HUES48 (cell line): ENCODE measurements around the gene UFD1.

ENCODE experiments used
- H3K27ac ChIP-seq: one replicate; pipeline ENCODE4 v1.7.0; 2013; ENCODE audit warnings: low read depth, low read length, inconsistent platforms
- H3K27me3 ChIP-seq: 2 replicates; pipeline ENCODE4 v1.6.1; 2013; ENCODE audit warnings: mild to moderate bottlenecking, low read length; ENCODE audit not compliant: control insufficient read depth, insufficient read depth
- H3K36me3 ChIP-seq: 2 replicates; pipeline ENCODE4 v1.6.1; 2013; ENCODE audit warnings: low read length; ENCODE audit not compliant: control insufficient read depth, insufficient read depth
- H3K4me1 ChIP-seq: 2 replicates; pipeline ENCODE4 v1.6.1; 2013; ENCODE audit warnings: mild to moderate bottlenecking, low read length; ENCODE audit not compliant: control insufficient read depth, insufficient read depth
- H3K4me3 ChIP-seq: 2 replicates; pipeline ENCODE4 v1.5.1; 2013; ENCODE audit warnings: mild to moderate bottlenecking, low read depth, low read length
- H3K9ac ChIP-seq: 2 replicates; pipeline ENCODE4 v1.6.1; 2013; ENCODE audit warnings: mild to moderate bottlenecking, low read depth, low read length, moderate library complexity
- H3K9me3 ChIP-seq: 2 replicates; pipeline ENCODE4 v1.6.1; 2013; ENCODE audit warnings: low read length; ENCODE audit not compliant: control insufficient read depth, insufficient read depth

UFD1 gene

GRCh38 chr22:19478901-19479354, at the start of gene UFD1:
Gene UFD1 (minus strand): TSS chr22:19479193. CDS start chr22:19479085, 108 bp downstream.
- Histone ChIP-seq H3K9ac (peak within 1 kb of the TSS; percentile 95), H3K4me3 (peak within 1 kb of the TSS; percentile 71), H3K27me3 (no peaks in the 10 kb centered on the region), H3K36me3 (peaks cover 38% of the 10 kb centered on the region), H3K4me1 (peaks cover 6% of the 10 kb centered on the region; the same call in 1 of the 2 replicates), H3K9me3 (no peaks in the 10 kb centered on the region), H3K27ac (peak within 1 kb of the TSS; percentile 98)

DNA sequence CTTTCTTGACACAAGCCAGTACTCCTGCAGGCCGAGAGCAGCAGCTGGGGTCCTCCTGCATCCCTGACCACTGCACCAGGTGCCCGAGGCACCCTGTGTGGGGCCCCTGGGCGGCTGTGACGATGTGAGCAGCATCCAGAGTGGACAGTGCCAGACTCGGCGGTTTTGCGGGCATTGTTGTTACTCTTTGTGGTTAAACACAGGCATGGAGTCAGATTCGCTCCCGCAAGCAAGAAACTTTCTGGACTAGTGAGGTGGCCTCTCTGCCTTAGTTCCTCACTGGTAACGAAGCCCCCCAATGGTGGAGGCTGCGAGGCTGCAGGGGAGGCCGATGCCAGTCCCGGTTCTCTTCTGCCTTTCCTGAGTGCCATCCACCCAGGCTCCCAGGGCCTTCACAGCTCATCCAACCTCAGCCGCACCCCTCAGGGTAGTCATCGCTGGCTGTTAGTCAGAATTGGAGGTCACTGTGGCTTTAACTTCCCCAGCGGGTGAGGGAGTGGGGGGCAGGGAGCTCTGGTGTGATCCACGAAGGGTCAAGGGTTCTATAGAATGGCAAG, 48.9 kb upstream of the UFD1 start:
- H3K9ac ChIP-seq = no peak overlapping the region
- H3K27me3 ChIP-seq = peaks cover 31% of the 10 kb centered on the region
- H3K9me3 ChIP-seq = no peaks in the 10 kb centered on the region
- H3K27ac ChIP-seq = no peak overlapping the region
- H3K4me3 ChIP-seq = no peak overlapping the region
- no peaks in the 10 kb centered on the region for H3K36me3 ChIP-seq
- no peaks in the 10 kb centered on the region; the same call in 1 of the 2 replicates for H3K4me1 ChIP-seq

DNA sequence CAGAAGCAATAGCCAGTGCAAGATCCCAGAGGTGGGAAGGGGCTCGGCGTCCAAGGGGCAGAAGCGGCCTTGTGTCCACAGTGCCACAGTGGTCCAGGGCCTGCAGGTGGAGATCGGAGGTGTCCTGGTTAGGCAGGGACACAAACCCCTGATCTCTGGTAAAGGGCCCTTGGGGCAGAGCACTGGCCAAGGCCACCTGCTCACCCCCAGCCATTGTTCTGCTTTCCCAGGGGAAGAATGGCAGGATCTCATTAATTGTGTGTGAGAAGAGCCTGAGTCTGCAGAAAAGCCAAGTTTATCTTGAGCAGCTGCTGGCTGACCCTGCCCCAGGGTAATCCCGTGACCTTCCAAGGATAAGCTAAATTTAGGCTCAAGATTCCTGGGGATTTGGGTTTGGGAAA, 48.3 kb upstream of the UFD1 start:
- no peaks in the 10 kb centered on the region for H3K36me3 ChIP-seq
- no peak overlapping the region for H3K9ac ChIP-seq
- H3K27ac ChIP-seq = no peak overlapping the region
- no peaks in the 10 kb centered on the region; the same call in 1 of the 2 replicates for H3K4me1 ChIP-seq
- no peaks in the 10 kb centered on the region for H3K9me3 ChIP-seq
- peaks cover 37% of the 10 kb centered on the region for H3K27me3 ChIP-seq
- H3K4me3 ChIP-seq = no peak overlapping the region

DNA sequence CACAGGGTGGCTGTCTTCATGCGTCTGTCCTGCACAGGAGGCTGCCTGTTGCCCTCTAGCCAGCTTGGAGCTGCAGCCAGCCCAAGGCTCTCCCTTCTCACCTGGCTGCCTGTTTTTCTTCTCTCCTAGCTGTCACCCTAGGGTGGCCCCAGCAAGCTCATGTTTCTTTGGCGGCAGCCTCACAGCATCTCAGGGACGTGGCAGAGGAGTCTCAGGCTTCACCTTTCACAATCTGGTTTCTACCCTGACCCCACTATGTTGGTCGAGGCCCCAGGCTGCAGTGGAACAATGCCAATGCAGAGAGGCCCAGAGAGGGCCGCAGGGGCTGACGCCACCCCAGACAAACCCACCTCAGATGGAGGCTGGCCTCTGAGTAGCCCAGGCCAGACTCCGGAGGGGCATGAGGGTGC, 47.7 kb upstream of the UFD1 start:
- H3K4me3 ChIP-seq = no peak overlapping the region
- H3K9me3 ChIP-seq = no peaks in the 10 kb centered on the region
- peaks cover 43% of the 10 kb centered on the region for H3K27me3 ChIP-seq
- H3K9ac ChIP-seq = no peak overlapping the region
- H3K27ac ChIP-seq = no peak overlapping the region
- no peaks in the 10 kb centered on the region; the same call in 1 of the 2 replicates for H3K4me1 ChIP-seq
- H3K36me3 ChIP-seq = no peaks in the 10 kb centered on the region

DNA sequence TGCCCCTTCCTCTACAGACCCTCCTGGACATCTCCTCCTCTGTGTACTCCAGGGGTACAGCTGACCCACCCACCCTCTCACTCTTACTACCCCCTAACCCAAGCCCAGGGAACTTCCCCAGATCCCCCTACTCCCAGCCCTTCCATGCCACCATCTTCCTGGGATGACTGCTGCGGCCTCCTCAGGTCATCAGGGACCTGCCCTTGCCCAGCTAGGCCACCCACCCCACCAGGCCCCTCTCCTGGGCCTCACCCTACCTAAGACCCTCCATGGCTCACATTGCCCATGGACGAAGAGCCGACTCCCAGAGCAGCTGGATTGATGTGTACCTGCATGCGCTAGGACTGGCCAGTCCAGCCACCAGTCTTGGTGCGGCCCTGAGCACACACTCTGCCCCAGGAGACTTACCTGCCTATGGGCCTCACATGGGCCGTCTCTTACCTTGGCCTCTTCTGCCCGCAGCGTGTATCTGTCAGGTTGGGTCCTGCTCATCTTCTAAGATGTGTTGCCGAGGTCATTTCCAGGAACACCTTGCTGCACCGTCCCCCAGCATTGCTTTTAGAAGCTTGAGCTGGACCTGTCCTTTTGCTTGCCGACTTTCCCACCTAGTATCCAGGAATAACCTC, 47.2 kb upstream of the UFD1 start:
- H3K27me3 ChIP-seq = peaks cover 47% of the 10 kb centered on the region
- no peak overlapping the region for H3K9ac ChIP-seq
- H3K27ac ChIP-seq = no peak overlapping the region
- H3K4me1 ChIP-seq = no peaks in the 10 kb centered on the region; the same call in 1 of the 2 replicates
- no peak overlapping the region for H3K4me3 ChIP-seq
- no peaks in the 10 kb centered on the region for H3K36me3 ChIP-seq
- no peaks in the 10 kb centered on the region for H3K9me3 ChIP-seq

DNA sequence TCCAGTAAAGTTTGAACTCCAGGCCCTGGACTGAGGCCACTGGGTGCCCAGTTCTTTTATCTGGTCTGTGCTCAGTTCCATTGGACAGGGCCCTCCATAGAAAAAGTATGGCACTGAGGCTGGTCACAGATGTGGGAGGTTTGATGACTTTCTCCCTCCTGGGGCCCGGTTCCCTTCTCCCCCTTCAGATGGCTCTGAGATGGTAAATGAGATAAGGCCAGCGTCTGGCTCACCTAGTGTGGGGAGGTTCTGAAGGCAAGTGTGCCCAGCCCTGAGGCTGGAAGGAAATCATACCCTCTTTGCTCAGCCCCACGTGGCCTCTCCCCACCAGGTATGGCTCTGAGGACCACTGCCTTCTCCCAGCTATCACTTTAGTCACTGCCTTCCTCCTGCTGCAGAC, 46.7 kb upstream of the UFD1 start:
- Histone ChIP-seq H3K9me3 (no peaks in the 10 kb centered on the region), H3K27me3 (peaks cover 47% of the 10 kb centered on the region), H3K4me1 (no peaks in the 10 kb centered on the region; the same call in 1 of the 2 replicates), H3K27ac (no peak overlapping the region), H3K4me3 (no peak overlapping the region), H3K36me3 (0 out of 2 replicates have a peak, but pooled peaks cover 4% of the 10 kb centered on the region), H3K9ac (no peak overlapping the region)

GRCh38 chr22:19525116-19525660, 46.2 kb upstream of the UFD1 start:
- 0 out of 2 replicates have a peak, but pooled peaks cover 8% of the 10 kb centered on the region for H3K36me3 ChIP-seq
- H3K27ac ChIP-seq = no peak overlapping the region
- H3K4me1 ChIP-seq = no peaks in the 10 kb centered on the region; the same call in 1 of the 2 replicates
- H3K9ac ChIP-seq = no peak overlapping the region
- no peaks in the 10 kb centered on the region for H3K9me3 ChIP-seq
- peak overlapping the region; percentile 63; the same call in 1 of the 2 replicates for H3K4me3 ChIP-seq
- H3K27me3 ChIP-seq = peaks cover 47% of the 10 kb centered on the region

DNA sequence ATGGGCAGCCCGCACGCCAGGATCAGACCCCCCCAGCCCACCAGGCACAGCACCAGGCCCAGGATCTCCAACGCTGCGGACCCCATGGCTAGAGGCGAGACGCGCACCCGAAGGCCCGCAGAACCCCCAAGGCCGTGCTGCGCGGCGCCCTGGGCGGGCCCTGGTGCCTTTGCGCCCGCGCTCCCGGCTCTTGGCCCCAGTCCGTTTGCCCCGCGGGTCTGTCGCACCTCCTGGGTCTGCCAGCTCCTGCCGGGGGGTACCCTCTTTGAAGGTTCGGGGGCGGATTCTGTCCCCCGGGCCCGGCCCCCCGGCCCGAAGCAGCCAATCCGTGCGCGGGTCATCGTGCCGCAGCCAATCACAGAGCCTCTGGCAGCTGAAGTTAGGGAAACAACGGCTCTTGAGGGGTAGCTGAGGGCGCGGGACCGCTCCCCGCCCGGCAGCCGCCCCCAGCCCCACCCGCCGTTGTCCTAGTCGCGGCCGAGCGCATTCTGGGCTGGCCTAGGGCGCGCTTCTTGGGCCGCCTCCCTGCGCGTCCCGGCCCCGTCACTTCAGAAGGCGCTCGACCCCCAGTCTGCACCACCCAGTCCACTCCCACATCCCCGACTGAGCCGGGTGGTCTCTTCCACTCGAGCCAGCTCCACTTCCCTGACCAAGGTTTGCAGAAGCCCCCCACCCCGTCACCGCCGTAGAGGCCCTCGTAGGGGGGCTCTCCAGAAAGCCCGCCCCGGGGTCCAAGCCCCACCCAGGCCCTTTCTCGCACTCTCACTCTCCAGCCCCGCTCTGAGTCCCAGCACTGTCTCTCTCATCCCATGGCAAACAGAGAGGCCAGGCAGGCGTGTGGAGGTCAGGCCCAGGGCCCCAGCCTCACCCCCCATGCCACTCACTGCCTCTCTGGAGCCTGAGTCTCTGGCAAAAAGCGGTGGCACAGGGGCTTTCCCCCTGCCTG, 45.5 kb upstream of the UFD1 start, which contains the start of gene CLDN5:
TSS of gene CLDN5 (minus strand) at position 241 of the 946 bp plus-strand sequence. CDS start at position 86, 155 bp downstream.
- no peak within 1 kb of the TSS for H3K9ac ChIP-seq
- peaks cover 13% of the 10 kb centered on the region; the same call in 1 of the 2 replicates for H3K36me3 ChIP-seq
- no peaks in the 10 kb centered on the region for H3K9me3 ChIP-seq
- no peaks in the 10 kb centered on the region; the same call in 1 of the 2 replicates for H3K4me1 ChIP-seq
- peaks cover 47% of the 10 kb centered on the region for H3K27me3 ChIP-seq
- H3K27ac ChIP-seq = no peak within 1 kb of the TSS
- H3K4me3 ChIP-seq = peak within 1 kb of the TSS; percentile 63

- H3K9me3 ChIP-seq = no peaks in the 10 kb centered on the region
- H3K9ac ChIP-seq = no peak overlapping the region
- peak overlapping the region; percentile 63 for H3K4me3 ChIP-seq
- H3K36me3 ChIP-seq = peaks cover 20% of the 10 kb centered on the region
- no peak overlapping the region for H3K27ac ChIP-seq
- H3K27me3 ChIP-seq = peaks cover 47% of the 10 kb centered on the region
- H3K4me1 ChIP-seq = no peaks in the 10 kb centered on the region; the same call in 1 of the 2 replicates
Measured at GRCh38 chr22:19523240-19524169, 44.5 kb upstream of the UFD1 start.

DNA sequence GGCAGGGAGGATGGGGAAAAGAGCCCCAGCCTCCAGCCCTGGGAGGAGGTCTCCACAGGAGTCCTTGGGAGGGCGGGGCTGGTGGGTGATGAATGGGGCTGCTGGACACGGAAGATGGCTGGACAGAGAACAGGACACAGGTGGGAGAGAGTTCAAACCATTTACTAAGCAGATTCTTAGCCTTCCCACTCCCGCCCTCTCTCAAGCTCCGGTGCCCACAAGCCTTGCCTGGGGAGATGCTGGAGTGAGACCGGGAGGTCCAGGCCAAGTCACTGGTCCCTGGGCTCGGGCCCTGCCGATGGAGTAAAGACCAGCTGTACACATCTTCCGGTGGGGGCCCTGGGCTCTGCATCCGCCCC, 43.9 kb upstream of the UFD1 start:
- H3K4me1 ChIP-seq = no peaks in the 10 kb centered on the region; the same call in 1 of the 2 replicates
- H3K27me3 ChIP-seq = peaks cover 47% of the 10 kb centered on the region
- H3K4me3 ChIP-seq = peak overlapping the region; percentile 63
- H3K9me3 ChIP-seq = no peaks in the 10 kb centered on the region
- H3K9ac ChIP-seq = no peak overlapping the region
- peaks cover 20% of the 10 kb centered on the region for H3K36me3 ChIP-seq
- no peak overlapping the region for H3K27ac ChIP-seq
